Measurements from ENCODE around the gene SPHK2. TPM values are rescaled to one million over a fixed set of nuclear protein-coding genes. Genes with fewer than 3 reads are reported as not detected.

SPHK2 gene
- polyA plus RNA-seq, 1 experiment: 4.6 TPM

- H3K4me3 ChIP-seq (ENCODE audit: low read depth, low read length): peak overlapping the region; percentile 60
- H3K27me3 ChIP-seq (ENCODE audit: control insufficient read depth, insufficient read depth, low read length): peaks cover 2% of the 10 kb centered on the region
- no peak for DNase-seq (ENCODE audit: low read depth, low spot score)
- no peak for TF ChIP-seq CTCF (IDR thresholded peaks at IDR 0.05; ENCODE audit: low read depth, low read length)
- CTCF ChIA-PET: interaction anchor here (0.6 to 2.3 kb wide), 11 partner anchors 11 to 443 kb away, joined by 3 to 19 read pairs (median 6); partner anchors contain the start of gene HSD17B14
- POLR2A ChIA-PET: interaction anchor here (0.6 to 2.4 kb wide), 7 partner anchors 8 to 194 kb away, joined by 3 to 11 read pairs (median 3); partner anchors contain the start of genes DBP, RPL18 and SPHK2
- peak overlapping the region; percentile 21 for H3K27ac ChIP-seq (ENCODE audit: low read depth, low read length)
- H3K9me3 ChIP-seq (ENCODE audit: control insufficient read depth, insufficient read depth, low read length): no peaks in the 10 kb centered on the region
Measured at GRCh38 chr19:48644839-48645619, 25.7 kb downstream of the SPHK2 start.

- ChIA-PET POLR2A (interaction anchor here (0.6 to 2.4 kb wide), 7 partner anchors 9 to 192 kb away, joined by 3 to 11 read pairs (median 4); partner anchors contain the start of genes DBP, RPL18 and SPHK2), CTCF (interaction anchor here (0.8 to 2.3 kb wide), 10 partner anchors 11 to 325 kb away, joined by 3 to 19 read pairs (median 6); partner anchors contain the start of gene HSD17B14)
- DNase-seq (ENCODE audit: low read depth, low spot score): no peak
- no peak for TF ChIP-seq CTCF (IDR thresholded peaks at IDR 0.05; ENCODE audit: low read depth, low read length)
- Histone ChIP-seq H3K27ac (ENCODE audit: low read depth, low read length) (no peak overlapping the region), H3K27me3 (ENCODE audit: control insufficient read depth, insufficient read depth, low read length) (peaks cover 2% of the 10 kb centered on the region), H3K9me3 (ENCODE audit: control insufficient read depth, insufficient read depth, low read length) (no peaks in the 10 kb centered on the region), H3K4me3 (ENCODE audit: low read depth, low read length) (peak overlapping the region; percentile 60)
Measured at GRCh38 chr19:48645620-48646000, 26.3 kb downstream of the SPHK2 start.

GRCh38 chr19:48646001-48646721 is 26.9 kb downstream of the SPHK2 start, which contains the start of gene CA11:
Gene CA11, minus strand, starts transcription at chr19:48646187. Its CDS starts 555 bp downstream, at chr19:48645632.
- peak within 1 kb of the TSS; percentile 60 for H3K4me3 ChIP-seq (ENCODE audit: low read depth, low read length)
- peak; percentile 84 for TF ChIP-seq CTCF (IDR thresholded peaks at IDR 0.05; ENCODE audit: low read depth, low read length)
- ChIA-PET CTCF (interaction anchor here (0.8 to 2.3 kb wide), 10 partner anchors 10 to 324 kb away, joined by 3 to 19 read pairs (median 6); partner anchors contain the start of gene HSD17B14), POLR2A (interaction anchor here (0.5 to 2.4 kb wide), 9 partner anchors 9 to 198 kb away, joined by 3 to 11 read pairs (median 5); partner anchors contain the start of genes DBP, RPL18 and SPHK2)
- DNase-seq (ENCODE audit: low read depth, low spot score): no peak
- H3K27ac ChIP-seq (ENCODE audit: low read depth, low read length): peak within 1 kb of the TSS; percentile 21
- peaks cover 2% of the 10 kb centered on the region for H3K27me3 ChIP-seq (ENCODE audit: control insufficient read depth, insufficient read depth, low read length)
- 0 out of 2 replicates have a peak, but pooled peaks cover under 1% of the 10 kb centered on the region for H3K9me3 ChIP-seq (ENCODE audit: control insufficient read depth, insufficient read depth, low read length)

GRCh38 chr19:48646722-48647216 is 27.5 kb downstream of the SPHK2 start:
- ChIA-PET CTCF (interaction anchor here (1.3 to 2.3 kb wide), 3 partner anchors 141 to 197 kb away, joined by 3 to 19 read pairs (median 9); no protein-coding TSS in a partner anchor), POLR2A (interaction anchor here (0.6 to 2.4 kb wide), 3 partner anchors 28 to 198 kb away, joined by 8 to 11 read pairs (median 10); partner anchors contain the start of genes RPL18 and SPHK2)
- no peak overlapping the region for H3K27ac ChIP-seq (ENCODE audit: low read depth, low read length)
- H3K27me3 ChIP-seq (ENCODE audit: control insufficient read depth, insufficient read depth, low read length): peaks cover 2% of the 10 kb centered on the region
- no peak for DNase-seq (ENCODE audit: low read depth, low spot score)
- H3K4me3 ChIP-seq (ENCODE audit: low read depth, low read length): peak overlapping the region; percentile 44
- H3K9me3 ChIP-seq (ENCODE audit: control insufficient read depth, insufficient read depth, low read length): 0 out of 2 replicates have a peak, but pooled peaks cover 6% of the 10 kb centered on the region
- no peak for TF ChIP-seq CTCF (IDR thresholded peaks at IDR 0.05; ENCODE audit: low read depth, low read length)

All from AG04450 (cell line).